HCT116 (cell line): Measurements from ENCODE around the gene PTPN1. TPM values are rescaled to one million over a fixed set of nuclear protein-coding genes. Genes with fewer than 3 reads are reported as not detected.

Source experiments
- ATAC-seq: fragments of 200-7000 bp; cut with Tn5 transposase; 2 replicates; pipeline ENCODE4 v1.9.1; 2020; ENCODE audit warnings: mild to moderate bottlenecking, moderate library complexity
- BruUV-seq: library from RNA; stranded (reverse); fragments of 400-500 nt; replicated peaks from 2 replicates; lab custom pipeline; 2021; lab: Mats Ljungman, UMichigan
- CTCF ChIA-PET: fragments of 300-600 bp; sonication (Branson Sonifier 250); formaldehyde crosslinking; loops from one replicate; lab custom pipeline; 2021; ENCODE audit warnings: antibody characterized with exemption; lab: Charles Lee
- POLR2A ChIA-PET: fragments of 300-600, 350-600 bp; sonication (Branson Sonifier 250); formaldehyde crosslinking; loops from one replicate; lab custom pipeline; 2021; ENCODE audit warnings: antibody characterized with exemption; lab: Charles Lee
- RAD21 ChIA-PET, 2 experiments: fragments of 300-600 bp; sonication (Branson Sonifier 250); formaldehyde crosslinking; loops; one replicate each; lab custom pipeline; 2023; ENCODE audit warnings: low total read pairs in 2 of 2; ENCODE audit not compliant: uncharacterized antibody in 2 of 2, unreplicated experiment in 2 of 2, low non-redundant PET in 1 of 2; lab: Charles Lee
- DNase-seq: peaks from one replicate; pipeline ENCODE4 v3.0.0-alpha.2; 2010; ENCODE audit warnings: low read depth, low spot score
- H2AFZ ChIP-seq: fragments of 200-600 bp; shearing (Covaris generic), sonication (generic); 2 replicates; pipeline ENCODE4 v1.6.1; 2017; ENCODE audit warnings: low read depth, mixed run types, mixed read lengths, antibody characterized with exemption, low read length; ENCODE audit not compliant: poor library complexity, severe bottlenecking
- H3K27ac ChIP-seq: 2 replicates; pipeline ENCODE4 v1.5.1; 2012; ENCODE audit warnings: low read depth, low read length
- H3K27me3 ChIP-seq: fragments of 200-600 bp; sonication (generic); 2 replicates; pipeline ENCODE4 v1.6.1; 2016; ENCODE audit warnings: mixed run types, low read length, mixed read lengths; ENCODE audit not compliant: insufficient read depth
- H3K36me3 ChIP-seq, 2 experiments: fragments of 200-500 bp in 1 of 2; fragments of 200-600 bp in 1 of 2; sonication (Bioruptor generic) in 1 of 2; sonication (generic) in 1 of 2; 2 replicates each; pipeline versions ENCODE4 v1.5.1 to v1.6.1; 2014 to 2016; ENCODE audit warnings: low read length in 2 of 2, inconsistent platforms in 1 of 2, mixed read lengths in 1 of 2, mixed run types in 1 of 2; ENCODE audit not compliant: insufficient read depth in 2 of 2, control insufficient read depth in 1 of 2
- H3K4me1 ChIP-seq, 2 experiments: fragments of 200-600 bp in 1 of 2; sonication (generic) in 1 of 2; 2 replicates each; pipeline versions ENCODE4 v1.5.1 to v1.6.1; 2012 to 2017; ENCODE audit warnings: low read length in 2 of 2, inconsistent platforms in 1 of 2, mild to moderate bottlenecking in 1 of 2, mixed read lengths in 1 of 2, mixed run types in 1 of 2, moderate library complexity in 1 of 2; ENCODE audit not compliant: insufficient read depth in 2 of 2, control insufficient read depth in 1 of 2
- H3K4me2 ChIP-seq: fragments of 200-600 bp; sonication (generic); 2 replicates; pipeline ENCODE4 v1.6.1; 2017; ENCODE audit warnings: mixed run types, low read length, mixed read lengths
- H3K4me3 ChIP-seq, 2 experiments: fragments of 200-600 bp in 1 of 2; sonication (generic) in 1 of 2; replicated peaks in 1 of 2; 2 replicates each; pipeline ENCODE4 v1.5.1; 2011 to 2016; ENCODE audit warnings: low read length in 2 of 2, control low read depth in 1 of 2, low read depth in 1 of 2, mild to moderate bottlenecking in 1 of 2, mixed read lengths in 1 of 2, mixed run types in 1 of 2
- H3K79me2 ChIP-seq: fragments of 200-600 bp; sonication (generic); 2 replicates; pipeline ENCODE4 v1.6.1; 2017; ENCODE audit warnings: mild to moderate bottlenecking, mixed run types, low read length, moderate library complexity, mixed read lengths; ENCODE audit not compliant: insufficient read depth
- H3K9ac ChIP-seq: fragments of 200-600 bp; sonication (generic); 2 replicates; pipeline ENCODE4 v1.6.1; 2016; ENCODE audit warnings: low read length, mixed read lengths
- H3K9me2 ChIP-seq: fragments of 200-600 bp; sonication (generic), shearing (Covaris generic); 2 replicates; pipeline ENCODE4 v1.6.1; 2017; ENCODE audit warnings: mixed run types, mild to moderate bottlenecking, moderate library complexity; ENCODE audit not compliant: insufficient read depth
- H3K9me3 ChIP-seq, 2 experiments: fragments of 200-500 bp in 1 of 2; fragments of 200-600 bp in 1 of 2; sonication (Bioruptor generic) in 1 of 2; sonication (generic) in 1 of 2; 2 replicates each; pipeline ENCODE4 v1.6.1; 2014 to 2017; ENCODE audit warnings: low read length in 2 of 2, mixed read lengths in 2 of 2, inconsistent platforms in 1 of 2, low read depth in 1 of 2, mild to moderate bottlenecking in 1 of 2, mixed run types in 1 of 2, moderate library complexity in 1 of 2; ENCODE audit not compliant: control insufficient read depth in 1 of 2, insufficient read depth in 1 of 2
- H4K20me1 ChIP-seq: fragments of 200-600 bp; sonication (generic), shearing (Covaris generic); 2 replicates; pipeline ENCODE4 v1.6.1; 2017; ENCODE audit warnings: mixed run types, mild to moderate bottlenecking, moderate library complexity; ENCODE audit not compliant: insufficient read depth
- CBX3 ChIP-seq: IDR thresholded peaks from 2 replicates; pipeline ENCODE4 v1.6.1; 2012; ENCODE audit warnings: low read depth
- EZH2 ChIP-seq: fragments of 200-600 bp; sonication (generic); IDR thresholded peaks from 2 replicates; pipeline ENCODE4 v1.6.1; 2017; ENCODE audit warnings: antibody characterized with exemption, mixed run types
- FOSL1 ChIP-seq: IDR thresholded peaks from 2 replicates; pipeline ENCODE4 v1.6.1; 2012; ENCODE audit warnings: low read depth
- POLR2A ChIP-seq: IDR thresholded peaks from 2 replicates; pipeline ENCODE4 v1.7.0; 2011; ENCODE audit warnings: borderline replicate concordance; ENCODE audit not compliant: insufficient read depth, insufficient read length; ENCODE audit errors: extremely low read depth
- POLR2AphosphoS5 ChIP-seq: IDR thresholded peaks from 2 replicates; pipeline ENCODE4 v1.6.1; 2011; ENCODE audit warnings: mild to moderate bottlenecking, low read depth, low read length, moderate library complexity
- TCF7L2 ChIP-seq: IDR thresholded peaks from 2 replicates; pipeline ENCODE4 v1.7.0; 2011; ENCODE audit warnings: borderline replicate concordance, inconsistent platforms; ENCODE audit not compliant: insufficient read depth, insufficient read length; ENCODE audit errors: extremely low read depth
- intact Hi-C: fragments of 100-400 bp; cut with micrococcal nuclease; formaldehyde crosslinking; loops from 2 replicates; pipeline ENCODE4 v1.10.0; 2022
- total RNA-seq: library from RNA; stranded (reverse); gene quantifications from one replicate; pipeline ENCODE4 v1.2.1, GENCODE V29; 2021; ENCODE audit not compliant: unreplicated experiment
- TF ChIP-seq, protein P1 (sequence below): IDR thresholded peaks from 2 replicates; pipeline ENCODE4 v1.6.1; 2011; ENCODE audit warnings: mild to moderate bottlenecking, low read length, moderate library complexity; ENCODE audit not compliant: insufficient replicate concordance; ENCODE audit errors: extremely low read depth

PTPN1 gene
- total RNA-seq, 1 experiment from 2014 or later, result 47.5 TPM

DNA sequence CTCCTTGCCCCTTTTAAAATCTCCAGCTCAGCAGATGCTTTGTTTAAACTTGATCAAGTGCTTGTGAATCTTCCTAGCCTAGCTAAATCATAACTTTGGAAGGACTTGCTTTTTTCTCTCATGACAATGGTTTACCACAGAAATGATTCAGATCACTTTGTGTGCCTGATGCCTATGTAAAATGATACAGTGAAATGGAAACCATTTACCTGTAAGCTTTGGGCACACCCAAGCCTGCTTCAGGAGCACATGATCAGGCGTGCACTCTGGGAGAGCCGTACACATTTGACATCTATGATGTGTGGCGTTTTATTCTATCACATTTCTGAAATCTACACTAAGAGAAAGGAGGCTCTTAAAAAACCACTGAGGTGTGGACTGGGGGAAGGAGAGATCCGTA is 41.1 kb downstream of the PTPN1 start (continued):
- TF ChIP-seq, protein P1, sequence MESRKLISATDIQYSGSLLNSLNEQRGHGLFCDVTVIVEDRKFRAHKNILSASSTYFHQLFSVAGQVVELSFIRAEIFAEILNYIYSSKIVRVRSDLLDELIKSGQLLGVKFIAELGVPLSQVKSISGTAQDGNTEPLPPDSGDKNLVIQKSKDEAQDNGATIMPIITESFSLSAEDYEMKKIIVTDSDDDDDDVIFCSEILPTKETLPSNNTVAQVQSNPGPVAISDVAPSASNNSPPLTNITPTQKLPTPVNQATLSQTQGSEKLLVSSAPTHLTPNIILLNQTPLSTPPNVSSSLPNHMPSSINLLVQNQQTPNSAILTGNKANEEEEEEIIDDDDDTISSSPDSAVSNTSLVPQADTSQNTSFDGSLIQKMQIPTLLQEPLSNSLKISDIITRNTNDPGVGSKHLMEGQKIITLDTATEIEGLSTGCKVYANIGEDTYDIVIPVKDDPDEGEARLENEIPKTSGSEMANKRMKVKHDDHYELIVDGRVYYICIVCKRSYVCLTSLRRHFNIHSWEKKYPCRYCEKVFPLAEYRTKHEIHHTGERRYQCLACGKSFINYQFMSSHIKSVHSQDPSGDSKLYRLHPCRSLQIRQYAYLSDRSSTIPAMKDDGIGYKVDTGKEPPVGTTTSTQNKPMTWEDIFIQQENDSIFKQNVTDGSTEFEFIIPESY, result no peak
- TF ChIP-seq POLR2AphosphoS5 (no peak), TCF7L2 (no peak)
- TF ChIP-seq, all 23 proteins: peak for 0

DNA sequence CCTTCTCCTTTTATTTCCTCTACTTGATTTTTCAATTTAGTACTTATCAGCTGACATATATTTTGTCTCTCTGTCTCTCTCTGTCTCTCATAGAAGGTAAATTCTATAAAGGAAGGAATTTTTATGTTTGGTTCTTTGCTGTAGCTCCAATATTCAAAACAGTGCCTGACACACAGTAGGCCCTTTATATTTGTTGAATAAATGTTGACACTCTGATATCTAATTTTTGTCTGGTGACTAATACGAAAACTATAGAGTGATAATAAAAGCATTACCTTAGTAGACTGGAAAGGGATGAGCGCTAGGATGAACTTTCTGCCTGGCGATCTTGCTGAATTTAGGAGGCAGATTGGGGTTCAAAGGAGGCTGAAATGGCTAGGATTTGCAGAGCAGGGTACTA is 42.8 kb downstream of the PTPN1 start:
- Histone ChIP-seq H3K27me3 (no peaks in the 10 kb centered on the region), H3K4me1 (peaks cover 33 to 47% of the 10 kb centered on the region in 2 experiments), H3K9me2 (no peaks in the 10 kb centered on the region), H3K9ac (no peak overlapping the region), H3K36me3 (peaks cover 0 to 5% of the 10 kb centered on the region in 2 experiments; a peak in 1 of 4 replicates), H3K4me2 (no peak overlapping the region), H3K79me2 (peaks cover 98% of the 10 kb centered on the region), H3K4me3 (no peak overlapping the region), H3K27ac (no peak overlapping the region), H3K9me3 (no peaks in the 10 kb centered on the region), H2AFZ (no peak overlapping the region), H4K20me1 (no peaks in the 10 kb centered on the region)
- ChIA-PET RAD21 (no interaction called here), CTCF (interaction anchor here (1.4 kb wide), 1 partner anchor 17 kb away, joined by 4 read pairs; no protein-coding TSS in a partner anchor), POLR2A (interaction anchor here (1.8 kb wide), 1 partner anchor 12 kb away, joined by 5 read pairs; no protein-coding TSS in a partner anchor)
- no peak for ATAC-seq
- no peak for DNase-seq
- BruUV-seq, result no TSS peak
- TF ChIP-seq EZH2 (no peak), CBX3 (no peak), POLR2A (no peak), FOSL1 (no peak)
- intact Hi-C loops, result no loop called here
